Activated naive CD4-positive, alpha-beta T cell treated with Interleukin-2 at 50 U/mL for 16 hours (primary cell): ENCODE measurements around the gene CCDC78.
A peak's percentile ranks its signal among the peaks of the same experiment; 100 is the strongest.

ENCODE experiments used
- DNase-seq: peaks from one replicate; pipeline ENCODE4 v3.0.0-alpha.2; 2020

The CCDC78 gene

DNA sequence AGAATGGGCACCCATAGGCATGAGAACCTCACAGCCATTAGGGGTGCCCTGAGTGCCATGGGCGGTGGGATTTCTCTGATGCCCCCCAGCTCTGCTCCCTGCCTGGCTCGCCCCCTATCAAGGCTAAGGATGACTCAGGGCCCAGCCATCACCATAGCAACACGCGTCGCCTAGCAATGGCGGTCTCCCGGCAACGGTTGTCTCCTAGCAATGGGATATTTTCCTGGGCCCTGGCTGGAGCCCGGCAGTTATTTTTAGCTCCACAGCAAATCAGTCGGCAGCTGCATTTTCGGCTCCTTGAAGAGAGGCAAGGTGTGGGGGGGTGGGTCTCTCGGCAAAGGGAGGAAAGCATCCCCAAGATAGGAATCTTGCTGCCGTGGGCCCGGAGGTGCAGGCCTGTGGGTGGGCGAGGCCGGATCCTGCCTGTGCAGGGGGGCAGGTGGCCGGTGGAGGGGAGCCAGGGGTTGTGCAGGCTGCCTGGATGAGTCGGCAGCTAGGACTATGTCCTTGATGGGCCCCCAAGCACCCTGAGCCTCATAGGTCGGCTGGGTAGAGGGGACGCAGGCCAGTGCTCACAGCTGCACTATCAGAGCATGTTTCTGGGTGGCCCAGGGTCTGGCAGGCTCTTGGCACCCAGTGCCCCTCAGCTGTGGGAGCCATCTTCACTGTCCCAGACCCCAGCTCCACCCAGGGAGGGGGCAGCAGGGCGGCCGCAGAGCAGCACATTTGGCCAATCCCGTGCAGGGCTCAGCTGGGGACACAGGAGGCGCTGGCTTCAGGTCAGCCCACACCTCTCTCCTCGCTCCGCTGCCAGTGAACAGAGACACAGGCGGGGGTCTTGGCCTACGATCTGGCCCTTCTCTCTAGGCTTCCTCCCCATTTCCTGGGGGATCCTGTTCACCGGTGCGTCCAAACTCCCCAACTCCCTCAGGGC, 16.4 kb downstream of the CCDC78 start:
- no peak for DNase-seq

- no peak for DNase-seq
Observed at GRCh38 chr16:708959-709358, 17.3 kb downstream of the CCDC78 start.

GRCh38 chr16:708019-708418, 18.2 kb downstream of the CCDC78 start:
- no peak for DNase-seq

GRCh38 chr16:707062-707538, 19.1 kb downstream of the CCDC78 start:
- no peak for DNase-seq

GRCh38 chr16:706189-707061, 19.8 kb downstream of the CCDC78 start:
- DNase-seq: no peak

GRCh38 chr16:705431-706188, 20.6 kb downstream of the CCDC78 start, which contains the start of gene FBXL16:
TSS of gene FBXL16 (minus strand) at chr16:705801. CDS start at chr16:697405, 8,396 bp downstream.
- DNase-seq: no peak

DNA sequence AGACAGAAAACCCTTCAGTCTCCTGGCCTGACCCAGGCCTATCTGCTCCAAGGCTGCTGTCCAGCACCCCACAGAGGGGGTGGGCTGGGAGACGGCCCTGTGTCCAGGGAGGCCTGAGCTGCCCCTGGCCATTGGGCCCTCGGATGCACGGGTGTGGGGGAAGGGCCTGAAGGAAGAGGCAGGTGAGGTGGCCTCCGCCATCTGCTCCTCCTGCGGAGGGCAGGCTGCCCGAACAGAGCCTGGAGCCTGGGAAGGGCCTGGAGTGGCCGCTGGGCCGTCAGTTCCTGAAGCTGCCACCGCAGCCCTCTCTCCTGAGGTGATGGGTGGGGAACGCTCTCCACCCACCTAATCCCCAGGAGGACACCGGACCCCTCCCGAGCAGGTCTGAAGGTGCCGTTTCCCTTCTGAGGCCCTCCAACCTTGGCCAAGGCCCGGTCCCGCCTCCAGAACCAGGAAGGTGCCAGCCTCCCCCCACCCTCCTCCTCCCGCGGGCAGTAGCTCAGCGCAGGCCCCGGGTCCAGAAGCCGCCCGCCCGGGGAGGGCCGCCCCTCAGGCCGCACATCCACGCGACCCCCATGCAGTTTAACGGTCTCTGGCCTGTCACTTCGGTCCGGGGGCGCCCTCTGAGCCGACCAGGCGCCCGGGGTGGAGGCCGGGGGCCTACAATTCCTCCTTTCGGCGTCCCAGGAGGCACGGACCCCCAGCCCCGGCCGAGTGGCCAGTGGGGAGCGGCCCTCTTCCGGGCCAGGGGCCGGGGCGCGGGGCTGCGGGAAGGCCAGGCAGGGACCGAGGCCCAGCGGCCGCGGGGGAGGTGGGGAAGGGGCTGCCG, 21.5 kb downstream of the CCDC78 start:
- DNase-seq: no peak

DNA sequence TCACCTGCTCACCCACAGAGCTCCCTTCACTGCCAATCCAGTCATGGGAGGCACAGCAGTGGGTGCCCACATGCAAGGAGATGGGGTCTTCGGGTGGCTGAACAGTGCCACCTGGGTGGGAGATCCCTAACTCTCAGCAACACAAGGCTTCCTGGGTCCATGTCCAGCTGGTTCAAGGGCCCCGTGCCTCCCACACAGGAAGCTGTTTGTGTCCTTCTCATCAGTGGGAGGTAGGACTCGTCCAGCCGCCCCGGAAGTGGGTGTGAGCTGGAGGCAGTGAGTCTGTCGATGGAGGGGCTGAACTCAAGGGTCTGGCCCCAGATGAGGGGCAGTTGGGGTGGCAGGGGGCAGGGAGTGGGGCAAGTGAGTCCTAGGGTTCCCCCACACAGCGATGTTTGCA, 22.2 kb downstream of the CCDC78 start:
- no peak for DNase-seq

- no peak for DNase-seq
Observed at GRCh38 chr16:703406-703805, 22.8 kb downstream of the CCDC78 start.

- no peak for DNase-seq
Observed at GRCh38 chr16:702341-702740, 23.9 kb downstream of the CCDC78 start.

DNA sequence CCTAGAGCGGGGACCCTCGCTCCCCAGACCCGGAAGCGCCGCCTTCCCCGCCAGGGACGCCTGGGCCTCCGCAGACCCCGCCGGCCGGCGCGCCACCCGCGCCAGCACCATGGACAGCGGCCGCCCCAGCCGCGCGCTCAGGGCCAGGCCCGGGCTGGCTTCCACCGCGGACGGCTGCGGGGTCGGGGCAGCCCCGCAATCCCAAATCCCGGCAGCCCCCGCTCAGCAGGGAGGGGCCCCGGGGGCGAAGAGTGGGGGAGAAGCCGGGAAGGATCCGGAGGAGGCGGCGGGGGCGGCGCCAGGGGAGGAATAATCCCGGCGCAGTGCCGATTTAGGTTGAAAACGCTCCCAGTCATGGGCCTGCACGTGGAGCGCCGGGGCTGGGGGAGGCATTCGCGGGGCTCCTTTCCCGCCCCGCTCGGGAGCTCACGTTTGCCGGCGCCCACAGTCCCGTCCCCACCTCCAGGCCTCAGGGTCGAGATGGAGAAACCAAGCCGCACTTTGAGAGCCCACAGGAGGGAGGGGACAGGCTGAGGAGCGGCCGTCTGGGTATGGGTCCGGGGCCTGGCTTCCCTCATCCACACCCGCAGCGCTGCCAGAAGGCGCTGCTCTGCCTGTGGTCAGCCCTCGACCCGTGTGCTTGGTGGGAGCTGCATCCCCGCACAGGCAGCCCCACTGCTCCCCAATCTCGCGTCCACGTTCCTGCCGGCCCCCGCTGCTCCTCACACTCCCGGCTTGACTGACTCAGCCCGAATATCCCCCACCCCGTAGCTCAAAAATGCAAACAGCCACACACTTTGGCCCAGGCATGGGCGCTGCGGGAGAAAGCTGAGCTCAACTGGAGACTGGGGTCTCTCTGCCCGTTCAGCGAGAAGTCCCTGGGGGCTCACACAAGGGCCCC, 25.3 kb downstream of the CCDC78 start:
- peak; percentile 60 for DNase-seq

DNA sequence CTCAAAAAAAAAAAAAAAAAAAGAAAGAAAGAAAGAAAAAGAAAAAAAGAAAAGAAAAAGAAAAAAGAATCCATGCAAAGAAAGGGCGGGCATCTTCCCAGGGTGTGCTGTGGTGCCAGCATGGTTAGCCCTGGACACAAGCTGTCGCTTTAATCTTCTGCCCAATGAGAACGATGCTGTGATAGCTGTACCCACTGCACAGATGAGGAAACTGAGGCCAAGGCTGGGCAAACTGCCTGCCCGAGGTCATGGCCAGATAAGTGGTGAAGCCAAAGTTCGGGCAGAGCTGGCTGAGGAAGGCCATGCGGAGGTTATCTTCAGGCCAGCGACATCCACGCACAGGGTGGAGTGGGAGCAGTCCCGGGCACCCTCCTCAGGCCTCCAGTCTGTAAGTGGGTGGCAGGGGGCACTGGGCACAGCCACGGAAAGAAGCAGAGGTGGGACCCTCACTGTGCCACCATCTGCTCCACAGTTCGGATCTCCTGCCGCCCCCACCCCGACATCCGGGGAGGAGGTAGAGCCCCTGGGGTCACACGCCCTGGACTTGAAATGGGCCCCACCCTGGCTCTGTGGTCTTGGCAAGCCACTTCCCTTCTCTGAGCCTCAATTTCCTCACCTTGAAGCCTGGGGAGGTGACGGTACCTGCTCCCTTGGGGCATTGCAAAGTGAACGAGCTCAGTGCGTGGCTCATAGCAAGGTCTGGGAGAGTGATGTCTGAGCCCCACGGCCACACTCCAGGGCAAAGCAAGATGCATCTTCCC, 27.2 kb downstream of the CCDC78 start:
- no peak for DNase-seq

GRCh38 chr16:695355-696089, 30.7 kb downstream of the CCDC78 start:
- peak; percentile 72 for DNase-seq

GRCh38 chr16:694863-695354, 31.3 kb downstream of the CCDC78 start:
- no peak for DNase-seq

DNA sequence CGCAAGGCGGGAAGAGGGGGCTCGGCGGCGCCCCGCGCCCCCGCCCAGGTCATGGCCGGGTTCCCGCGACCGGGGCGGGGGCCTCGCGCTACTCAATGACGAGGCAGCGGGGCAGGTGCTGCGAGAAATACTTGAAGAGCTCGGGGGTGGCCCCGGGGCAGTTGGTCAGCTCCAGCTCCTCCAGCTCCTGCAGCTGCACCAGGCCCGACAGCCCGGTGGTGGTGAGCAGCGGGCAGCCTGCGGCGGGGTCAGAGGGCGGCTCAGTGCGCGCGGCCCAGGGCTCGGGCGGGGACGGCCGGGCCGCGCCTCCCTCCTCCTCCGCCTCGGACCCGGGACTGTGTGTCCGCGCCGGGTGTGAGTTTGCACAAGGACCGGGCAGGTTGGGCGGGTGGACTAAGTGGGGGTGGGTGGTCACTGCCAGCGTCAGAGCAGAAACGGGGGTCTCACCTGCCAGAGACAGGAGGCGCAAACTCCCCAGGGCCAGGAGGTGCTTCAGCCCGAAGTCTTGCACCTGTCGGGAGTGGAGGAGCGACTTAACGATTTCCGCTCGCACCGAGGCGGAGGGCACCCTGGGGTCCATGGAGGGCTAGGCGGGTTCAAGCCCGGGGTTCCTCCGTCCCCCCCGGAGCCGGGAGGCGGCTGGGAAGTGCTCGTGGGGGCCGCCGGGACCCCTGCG, 31.9 kb downstream of the CCDC78 start:
- no peak for DNase-seq

DNA sequence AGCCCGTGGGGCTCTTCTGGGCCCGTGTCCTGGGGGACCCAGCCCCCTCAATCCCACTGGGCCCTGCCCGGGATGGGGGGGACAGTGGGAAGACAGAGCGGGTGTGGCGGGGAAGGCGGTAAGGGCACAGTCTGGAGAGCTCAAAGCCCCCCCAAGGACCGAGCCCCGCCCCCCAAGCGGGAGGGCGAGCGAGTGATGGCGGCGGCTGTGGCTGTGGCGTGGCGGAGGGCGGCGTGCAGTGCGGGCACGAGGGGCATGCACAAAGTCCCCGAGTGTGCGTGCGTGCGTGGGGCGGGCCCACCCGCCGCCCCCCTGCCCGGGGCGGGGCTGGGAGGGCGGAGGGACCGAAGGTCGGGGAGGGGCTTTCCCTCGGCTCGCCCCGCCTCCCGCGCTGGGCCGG, 32.5 kb downstream of the CCDC78 start:
- no peak for DNase-seq

- no peak for DNase-seq
Observed at GRCh38 chr16:693364-693763, 32.9 kb downstream of the CCDC78 start.

- no peak for DNase-seq
Observed at GRCh38 chr16:692356-693108, 33.7 kb downstream of the CCDC78 start.
